GM20431 (cell line): ENCODE measurements around the gene GNAT3.

Experiments used
- in situ Hi-C: fragments of 300-500 bp; cut with MseI, MboI; formaldehyde crosslinking; loops from one replicate; pipeline ENCODE4 v1.15.0; 2020; ENCODE audit warnings: low sequenced_read_pairs; ENCODE audit not compliant: unreplicated experiment

Gene GNAT3

GRCh38 chr7:80468931-80469714 lies 42.7 kb downstream of the GNAT3 start:
- in situ Hi-C loops: no loop called here

GRCh38 chr7:80467069-80467468 lies 44.8 kb downstream of the GNAT3 start:
- in situ Hi-C loops: no loop called here

- in situ Hi-C loops: no loop called here
Measured at GRCh38 chr7:80466636-80467035, 45.2 kb downstream of the GNAT3 start.

- in situ Hi-C loops: no loop called here
Measured at GRCh38 chr7:80464211-80464610, 47.7 kb downstream of the GNAT3 start.

- in situ Hi-C loops: no loop called here
Measured at GRCh38 chr7:80463272-80463920, 48.5 kb downstream of the GNAT3 start.

- in situ Hi-C loops: no loop called here
Measured at GRCh38 chr7:80460857-80461256, 51.0 kb downstream of the GNAT3 start.

GRCh38 chr7:80459776-80460510 lies 51.9 kb downstream of the GNAT3 start:
- in situ Hi-C loops: no loop called here

- in situ Hi-C loops: no loop called here
Measured at GRCh38 chr7:80458822-80459725, 52.8 kb downstream of the GNAT3 start.

GRCh38 chr7:80453699-80454340 lies 58.0 kb downstream of the GNAT3 start:
- in situ Hi-C loops: no loop called here

- in situ Hi-C loops: no loop called here
Measured at GRCh38 chr7:80450621-80451308, 61.1 kb downstream of the GNAT3 start.

GRCh38 chr7:80449836-80450235 lies 62.0 kb downstream of the GNAT3 start:
- in situ Hi-C loops: no loop called here

- in situ Hi-C loops: no loop called here
Measured at GRCh38 chr7:80445351-80445750, 66.5 kb downstream of the GNAT3 start.

GRCh38 chr7:80444811-80445210 lies 67.1 kb downstream of the GNAT3 start:
- in situ Hi-C loops: no loop called here

- in situ Hi-C loops: no loop called here
Measured at GRCh38 chr7:80443325-80443724, 68.5 kb downstream of the GNAT3 start.

GRCh38 chr7:80440883-80441282 lies 71.0 kb downstream of the GNAT3 start:
- in situ Hi-C loops: no loop called here

GRCh38 chr7:80439894-80440821 lies 71.7 kb downstream of the GNAT3 start:
- in situ Hi-C loops: no loop called here

GRCh38 chr7:80435521-80435920 lies 76.3 kb downstream of the GNAT3 start:
- in situ Hi-C loops: no loop called here

GRCh38 chr7:80434047-80434446 lies 77.8 kb downstream of the GNAT3 start:
- in situ Hi-C loops: no loop called here
